ENCODE results near the gene COL23A1. TPM values are rescaled to one million over a fixed set of nuclear protein-coding genes. Genes with fewer than 3 reads are reported as not detected.

COL23A1 gene
- total and polyA plus RNA-seq, 2 of the 13 experiments (the other 11 are each of a cell fraction or from before 2014, with no cell fraction given): not detected

- Histone ChIP-seq H3K4me2 (ENCODE audit: low read depth, low read length) (no peak overlapping the region), H4K20me1 (ENCODE audit: insufficient read depth, low read length) (no peaks in the 10 kb centered on the region), H3K27ac (ENCODE audit: extremely low read length, insufficient read depth, low read length) (no peak overlapping the region), H3K79me2 (ENCODE audit: insufficient read depth, low read length) (no peaks in the 10 kb centered on the region), H2AFZ (ENCODE audit: low read length) (no peak overlapping the region), H3K36me3 (replicated peaks in 1 of 2; ENCODE audit: control insufficient read depth in 1 of 2, insufficient read depth in 2 of 2, low read length in 2 of 2) (no peaks in the 10 kb centered on the region), H3K9me3 (ENCODE audit: low read length) (no peaks in the 10 kb centered on the region), H3K27me3 (ENCODE audit: control insufficient read depth in 1 of 2, insufficient read depth in 2 of 2, low read length in 2 of 2) (peaks cover 0 to 35% of the 10 kb centered on the region in 2 experiments; a peak in 3 of 5 replicates), H3K9ac (ENCODE audit: insufficient read depth, low read depth, low read length) (no peak overlapping the region), H3K4me3 (replicated peaks in 1 of 3; ENCODE audit: insufficient read depth in 1 of 3, low read depth in 2 of 3, low read length in 3 of 3) (no peak overlapping the region), H3K4me1 (ENCODE audit: insufficient read depth, low read length) (no peaks in the 10 kb centered on the region)
- TF ChIP-seq RFX5 (IDR thresholded peaks at IDR 0.05; ENCODE audit: low read depth, low read length) (no peak), MNT (IDR thresholded peaks at IDR 0.05) (peak; percentile 41; the same call in 1 of the 2 replicates)
- 36% methylated on average over 6 of the region's 28 CpGs for WGBS (ENCODE audit: low lambda C conversion rate)
- DNase-seq (ENCODE audit: low spot score) (no peak), ATAC-seq (no peak), FAIRE-seq (no peak)
- CTCF ChIA-PET (ENCODE audit: low intra/inter-chr PET ratio, low total read pairs): no interaction called here
- in situ Hi-C loops (cut with HindIII; ENCODE audit: extremely low pct_ligation_motif_present, low pct_unique_long_range_greater_than_20kb) (no loop called here), intact Hi-C loops (cut with micrococcal nuclease; ENCODE audit: unreplicated experiment) (no loop called here)
- BruUV-seq (replicated peaks): no TSS peak
- POLR2A ChIA-PET: no interaction called here
Measured at GRCh38 chr5:178469011-178469974, 120.9 kb downstream of the COL23A1 start.

- Histone ChIP-seq H3K9ac (ENCODE audit: insufficient read depth, low read depth, low read length) (no peak overlapping the region), H3K9me3 (ENCODE audit: low read length) (no peaks in the 10 kb centered on the region), H3K4me2 (ENCODE audit: low read depth, low read length) (no peak overlapping the region), H4K20me1 (ENCODE audit: insufficient read depth, low read length) (no peaks in the 10 kb centered on the region), H2AFZ (ENCODE audit: low read length) (no peak overlapping the region), H3K4me1 (ENCODE audit: insufficient read depth, low read length) (no peaks in the 10 kb centered on the region), H3K27ac (ENCODE audit: extremely low read length, insufficient read depth, low read length) (no peak overlapping the region), H3K79me2 (ENCODE audit: insufficient read depth, low read length) (no peaks in the 10 kb centered on the region), H3K36me3 (replicated peaks in 1 of 2; ENCODE audit: control insufficient read depth in 1 of 2, insufficient read depth in 2 of 2, low read length in 2 of 2) (no peaks in the 10 kb centered on the region), H3K4me3 (replicated peaks in 1 of 3; ENCODE audit: insufficient read depth in 1 of 3, low read depth in 2 of 3, low read length in 3 of 3) (no peak overlapping the region), H3K27me3 (ENCODE audit: control insufficient read depth in 1 of 2, insufficient read depth in 2 of 2, low read length in 2 of 2) (peaks cover 0 to 43% of the 10 kb centered on the region in 2 experiments; a peak in 3 of 5 replicates)
- no TSS peak for BruUV-seq (replicated peaks)
- ChIA-PET CTCF (ENCODE audit: low intra/inter-chr PET ratio, low total read pairs) (no interaction called here), POLR2A (no interaction called here)
- 30% methylated on average over 14 of the region's 18 CpGs for WGBS (ENCODE audit: low lambda C conversion rate)
- DNase-seq (ENCODE audit: low spot score) (no peak), ATAC-seq (no peak), FAIRE-seq (no peak)
- intact Hi-C loops (cut with micrococcal nuclease; ENCODE audit: unreplicated experiment) (no loop called here), in situ Hi-C loops (cut with HindIII; ENCODE audit: extremely low pct_ligation_motif_present, low pct_unique_long_range_greater_than_20kb) (no loop called here)
- TF ChIP-seq ZNF780A (CRISPR knock-in tag; IDR thresholded peaks at IDR 0.05): no peak
- no peak for TF ChIP-seq ZNF225 (CRISPR knock-in tag; IDR thresholded peaks at IDR 0.05)
- TF ChIP-seq HMGA1 (CRISPR knock-in tag; conservative IDR thresholded peaks at IDR 0.05): no peak
- TF ChIP-seq ZSCAN29 (CRISPR knock-in tag; conservative IDR thresholded peaks at IDR 0.05): no peak
- no peak for TF ChIP-seq ZBTB42 (CRISPR knock-in tag; IDR thresholded peaks at IDR 0.05)
- no peak for TF ChIP-seq TIGD3 (CRISPR knock-in tag; IDR thresholded peaks at IDR 0.05; ENCODE audit: borderline replicate concordance)
- no peak for TF ChIP-seq ZUFSP (CRISPR knock-in tag; IDR thresholded peaks at IDR 0.05; ENCODE audit: borderline replicate concordance)
- no peak for TF ChIP-seq ZNF775 (CRISPR knock-in tag; IDR thresholded peaks at IDR 0.05; ENCODE audit: borderline replicate concordance)
- TF ChIP-seq ISL2 (CRISPR knock-in tag; IDR thresholded peaks at IDR 0.05): no peak
Measured at GRCh38 chr5:178468196-178468685, 122.0 kb downstream of the COL23A1 start.
